ENCODE data around the gene CST6.

Gene CST6

DNA sequence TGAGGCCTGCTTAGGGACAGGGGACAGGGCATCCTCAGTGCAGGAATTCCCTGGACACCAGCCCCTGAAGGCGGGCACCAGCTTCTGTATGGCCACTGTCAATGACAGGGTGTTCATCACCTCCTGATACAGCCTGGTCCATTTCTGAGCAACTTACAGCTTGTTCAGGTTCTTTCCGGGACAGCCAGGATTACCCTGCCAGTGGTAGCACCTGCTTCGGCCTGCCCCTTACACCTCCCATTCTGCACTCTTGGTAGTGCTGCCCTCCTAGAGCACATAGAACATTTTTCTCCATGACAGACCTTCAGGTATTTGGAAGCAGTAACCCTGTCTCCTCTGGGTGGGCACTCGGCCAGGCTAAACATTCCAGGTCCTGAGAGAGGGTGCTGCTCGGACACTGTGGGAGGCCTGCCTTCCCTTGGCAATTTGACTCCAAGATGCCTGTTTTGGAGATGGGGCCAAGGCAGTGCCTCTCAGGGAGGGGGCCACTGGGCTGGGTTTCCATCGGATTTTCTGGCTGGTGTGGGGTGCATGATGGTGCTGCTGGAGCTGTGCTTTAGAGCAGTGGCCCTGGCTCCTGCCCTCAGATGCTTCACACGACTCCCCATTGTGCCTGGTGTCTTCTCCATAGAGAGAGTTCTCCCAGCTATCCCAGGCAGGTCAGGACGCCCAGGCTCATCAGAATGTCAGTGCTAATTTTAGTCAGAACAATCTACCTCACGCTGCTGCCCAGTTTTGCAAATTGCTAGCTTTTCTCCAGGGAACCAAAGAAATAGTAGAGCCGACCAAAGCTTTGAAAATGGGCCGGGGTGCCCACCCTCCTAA is 35.9 kb downstream of the CST6 start:
- no peak for DNase-seq (ENCODE audit: low read depth)

DNA sequence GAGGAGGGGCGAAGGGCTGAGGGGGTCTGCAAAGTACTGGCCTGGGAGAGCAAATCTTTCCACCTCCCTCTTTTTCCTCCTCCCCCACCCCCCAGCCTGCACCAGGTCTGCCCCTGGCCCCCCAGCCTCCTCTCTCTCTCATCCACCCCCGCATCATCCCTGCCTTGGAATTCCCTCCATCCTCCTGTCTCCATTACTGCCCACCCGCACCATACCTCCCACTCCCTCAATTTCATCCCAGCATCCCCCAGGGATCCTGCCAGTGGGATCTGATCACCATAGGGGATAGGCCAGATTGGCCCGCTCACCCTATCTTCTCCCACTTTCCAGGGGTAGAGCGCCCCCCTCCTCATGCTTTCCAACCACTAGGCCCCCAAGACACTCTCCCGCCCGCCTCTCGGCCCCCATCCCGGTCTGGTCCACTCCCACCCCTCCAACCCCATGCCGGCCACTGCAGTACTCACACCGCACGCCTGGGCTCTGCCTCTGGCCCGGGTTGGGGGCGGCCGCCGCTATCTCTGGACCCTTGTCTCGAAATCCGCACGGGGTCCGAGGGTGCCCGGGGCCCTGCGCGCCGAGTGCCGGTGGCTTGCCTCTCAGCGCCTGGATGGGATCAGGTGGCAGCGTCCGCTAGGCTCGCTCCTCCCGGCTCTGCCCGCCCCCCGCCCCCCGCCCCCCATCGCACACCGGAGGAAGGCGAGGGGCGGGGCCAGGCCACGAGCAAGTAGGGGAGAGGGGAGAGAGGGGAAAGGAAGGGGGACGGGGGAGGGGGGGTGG is 36.9 kb downstream of the CST6 start, which contains the start of gene GAL3ST3:
GAL3ST3 (minus strand) TSS at position 615 of the 777 bp plus-strand sequence. CDS start 3,746 bp downstream, outside the sequence.
- no peak for DNase-seq (ENCODE audit: low read depth)

DNA sequence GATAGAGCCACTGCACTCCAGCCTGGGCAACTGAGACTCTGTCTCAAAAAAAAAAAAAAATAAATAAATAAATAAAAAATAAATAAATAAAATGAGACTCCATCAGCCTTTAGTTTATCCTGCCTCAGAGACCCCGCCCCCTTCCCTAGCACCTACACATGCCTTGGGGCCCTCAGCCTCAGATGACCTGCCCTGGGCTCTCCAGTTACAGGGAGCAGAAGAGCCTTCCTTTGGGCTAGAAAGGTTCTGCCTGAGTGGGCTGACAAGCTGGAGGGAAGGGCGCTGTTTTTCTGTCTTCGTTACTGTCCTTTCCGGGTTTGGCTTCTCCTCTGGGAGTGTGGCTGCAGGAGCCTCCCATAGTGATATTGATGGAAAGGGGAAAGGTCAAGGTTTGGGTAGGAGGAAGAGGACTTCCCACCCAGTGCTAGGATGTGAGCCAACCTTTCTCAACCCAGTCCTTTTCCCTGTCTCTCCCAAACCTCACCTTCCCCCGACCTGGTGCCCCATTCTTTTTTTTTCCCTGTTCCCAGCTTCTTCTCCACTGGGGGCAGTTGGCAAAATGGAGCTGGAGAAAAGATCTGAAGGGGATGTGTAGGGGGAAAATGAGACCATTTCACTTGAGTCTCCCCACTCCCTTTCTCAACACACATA is 38.9 kb downstream of the CST6 start:
- DNase-seq (ENCODE audit: low read depth) = no peak

DNA sequence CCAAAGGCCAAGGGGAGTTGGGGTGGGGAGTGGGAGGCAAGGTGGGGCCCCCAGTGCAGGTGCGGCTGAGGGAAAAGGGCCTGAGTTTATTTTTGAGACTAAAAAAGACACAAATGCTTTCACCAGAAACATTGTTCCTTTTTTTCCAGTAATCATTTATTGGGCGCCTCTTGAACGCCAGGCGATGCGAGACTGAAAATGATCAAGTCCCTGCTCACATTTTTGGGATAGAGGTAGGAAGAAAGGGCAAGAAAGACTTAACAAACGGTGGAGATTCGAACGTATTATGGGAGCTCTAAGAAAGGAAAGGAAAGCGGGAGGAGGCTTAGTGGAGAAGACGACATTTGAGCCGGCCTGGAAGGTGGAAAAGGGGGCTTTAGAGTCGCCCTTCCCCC is 39.6 kb downstream of the CST6 start:
- no peak for DNase-seq (ENCODE audit: low read depth)

DNA sequence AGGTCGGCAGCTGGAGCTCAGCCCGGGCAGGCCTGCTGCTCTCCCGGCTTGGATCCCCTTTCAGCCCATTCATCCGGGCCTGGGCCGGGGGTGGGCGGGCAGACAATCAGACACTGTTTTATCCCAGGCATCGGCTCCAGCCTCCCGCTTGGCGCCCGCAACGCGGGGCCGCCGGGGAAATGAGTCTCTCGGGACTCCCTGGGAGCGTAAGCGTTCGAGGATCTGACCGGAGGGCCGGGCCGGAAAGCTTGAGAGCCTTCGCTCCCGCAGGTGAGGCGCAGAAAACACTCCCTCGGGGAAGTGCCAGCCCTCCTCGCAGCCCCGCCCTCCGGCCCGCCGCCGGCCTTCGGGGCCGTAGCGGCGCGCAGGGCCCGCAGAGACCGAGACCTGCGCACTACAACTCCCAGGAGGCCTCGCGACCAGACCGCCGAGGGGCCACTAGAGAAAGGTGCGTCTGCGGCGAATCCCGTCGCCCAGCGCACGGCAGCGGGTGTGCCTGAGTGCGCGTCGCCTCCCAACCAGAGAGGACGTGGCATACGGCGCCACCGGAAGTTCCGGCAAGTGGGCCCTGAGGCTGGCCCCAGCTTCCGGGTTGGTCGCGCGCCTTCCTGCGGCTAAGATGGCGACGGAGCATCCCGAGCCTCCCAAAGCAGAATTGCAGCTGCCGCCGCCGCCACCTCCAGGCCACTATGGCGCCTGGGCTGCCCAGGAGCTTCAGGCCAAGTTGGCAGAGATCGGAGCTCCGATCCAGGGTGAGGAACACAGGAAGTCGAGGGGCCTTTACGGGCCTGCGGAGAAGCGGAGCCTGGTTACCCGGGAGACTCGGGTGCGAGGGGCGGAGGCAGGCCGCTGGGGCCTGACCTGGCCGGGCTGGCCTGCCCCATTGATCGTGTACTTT is 40.2 kb downstream of the CST6 start, which contains the start of gene SF3B2:
SF3B2 (plus strand) TSS at position 599 of the 898 bp plus-strand sequence; CDS start at position 620, 21 bp downstream.
- DNase-seq (ENCODE audit: low read depth) = peak; percentile 97

DNA sequence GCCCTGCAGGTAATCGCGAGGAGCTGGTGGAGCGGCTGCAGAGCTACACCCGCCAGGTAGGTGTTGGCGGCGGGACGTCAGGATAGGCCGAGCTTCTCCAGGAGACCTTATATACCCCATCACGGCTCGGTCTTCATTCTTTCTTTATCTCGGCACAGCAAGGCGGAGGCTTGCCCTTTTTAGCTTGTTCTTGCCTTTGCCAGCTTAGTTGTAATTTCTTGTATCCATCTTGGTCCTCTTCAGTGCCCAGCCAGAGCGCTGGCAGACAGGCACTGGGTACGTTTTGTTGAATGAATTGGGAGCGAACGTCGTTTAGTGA is 40.8 kb downstream of the CST6 start:
- DNase-seq (ENCODE audit: low read depth) = no peak

DNA sequence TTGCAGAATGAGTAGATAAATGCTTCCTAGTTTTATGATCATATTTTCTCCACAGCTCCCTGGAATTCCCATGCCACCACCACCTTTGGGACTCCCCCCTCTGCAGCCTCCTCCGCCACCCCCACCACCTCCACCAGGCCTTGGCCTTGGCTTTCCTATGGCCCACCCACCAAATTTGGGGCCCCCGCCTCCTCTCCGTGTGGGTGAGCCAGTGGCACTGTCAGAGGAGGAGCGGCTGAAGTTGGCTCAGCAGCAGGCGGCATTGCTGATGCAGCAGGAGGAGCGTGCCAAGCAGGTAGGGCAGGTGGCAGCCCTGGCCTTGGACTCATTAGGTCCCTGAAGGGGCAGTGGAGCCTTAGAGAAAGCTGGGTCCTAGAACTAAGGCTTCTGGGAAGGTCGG is 43.2 kb downstream of the CST6 start:
- DNase-seq (ENCODE audit: low read depth) = no peak

DNA sequence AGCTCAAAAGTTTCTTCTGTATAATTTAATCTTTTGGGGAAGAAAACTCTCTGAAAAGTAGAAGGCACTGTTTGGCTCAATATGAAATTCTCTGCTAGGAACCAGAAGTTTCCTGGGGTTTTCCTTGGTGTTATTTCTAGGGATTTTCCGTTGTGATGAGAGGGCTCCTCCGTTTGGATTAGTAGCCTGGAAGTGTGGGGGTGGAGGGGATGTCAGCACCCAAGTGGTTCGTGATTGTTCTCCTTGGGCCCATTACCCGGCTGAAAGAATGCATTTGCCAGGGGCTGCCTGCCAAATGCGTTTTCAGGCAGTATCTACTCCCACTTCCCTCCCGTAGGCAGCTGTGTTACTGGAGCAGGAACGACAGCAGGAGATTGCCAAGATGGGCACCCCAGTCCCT is 44.7 kb downstream of the CST6 start:
- no peak for DNase-seq (ENCODE audit: low read depth)

DNA sequence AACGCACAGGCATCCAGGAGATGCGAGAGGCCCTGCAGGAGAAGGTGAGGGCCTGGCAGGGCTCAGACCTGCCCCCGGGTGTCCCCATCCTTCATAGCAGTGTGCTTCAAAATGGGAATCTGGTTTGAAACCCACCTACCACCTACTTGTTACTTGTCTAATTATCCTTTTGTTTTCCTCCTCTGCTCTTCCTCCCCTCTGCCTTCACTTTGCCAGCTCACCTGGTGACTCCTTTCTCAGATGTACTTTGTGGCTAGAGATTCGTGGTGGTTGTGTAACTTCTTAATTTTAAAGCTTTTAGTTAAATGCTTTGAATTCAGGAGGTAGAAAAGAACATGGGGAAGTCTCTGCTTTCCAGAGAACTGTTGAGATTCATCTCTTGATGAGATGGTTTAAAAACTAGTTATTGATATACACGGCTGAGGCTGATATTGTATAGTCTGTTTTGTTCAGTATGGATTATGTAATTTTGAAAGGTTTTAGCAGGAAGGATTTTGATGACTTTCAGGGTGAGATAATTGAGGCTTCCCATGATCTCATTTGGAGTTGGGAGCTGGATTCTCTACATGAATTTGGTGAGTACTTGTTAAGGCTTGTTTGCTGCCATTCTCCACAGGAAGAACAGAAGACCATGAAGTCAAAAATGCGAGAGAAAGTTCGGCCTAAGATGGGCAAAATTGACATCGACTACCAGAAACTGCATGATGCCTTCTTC is 48.3 kb downstream of the CST6 start:
- no peak for DNase-seq (ENCODE audit: low read depth)

DNA sequence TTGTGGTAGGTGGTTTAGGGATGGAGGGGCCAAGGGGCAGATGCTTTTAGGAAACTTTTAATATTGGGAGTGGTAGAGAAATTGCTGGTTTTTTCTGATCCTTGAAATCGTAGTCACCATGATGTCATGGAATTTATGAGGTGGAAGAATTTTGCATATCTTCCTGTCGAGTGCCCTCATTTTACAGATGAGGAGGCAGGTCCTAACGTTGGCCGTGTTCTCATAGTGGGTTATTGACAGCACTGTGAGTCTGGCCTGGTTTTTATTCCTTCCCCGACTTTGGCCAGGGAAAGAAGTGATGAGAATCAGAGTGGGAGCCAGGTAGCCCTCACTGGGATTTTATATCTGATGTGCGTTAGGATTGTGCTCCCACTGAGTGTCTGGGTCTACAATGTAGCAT is 49.5 kb downstream of the CST6 start:
- no peak for DNase-seq (ENCODE audit: low read depth)

DNA sequence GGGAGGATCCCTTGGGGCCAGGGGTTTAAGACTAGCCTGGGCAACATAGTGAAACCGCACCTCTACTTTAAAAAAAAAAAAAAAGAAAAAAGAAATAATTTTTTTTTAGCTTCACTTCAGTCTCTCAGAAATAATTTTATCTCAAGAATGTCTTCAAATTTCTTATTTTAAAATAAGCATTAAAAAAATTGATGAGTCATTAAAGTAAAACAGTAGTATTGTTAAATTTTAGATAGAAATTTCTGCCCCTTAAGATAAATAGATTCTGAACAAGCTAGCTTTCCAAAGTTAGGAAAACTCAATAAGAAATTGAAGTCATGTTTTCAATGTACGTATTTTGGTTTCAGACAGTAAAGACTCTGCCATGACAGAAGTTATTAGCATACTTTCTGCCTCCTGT is 50.6 kb downstream of the CST6 start:
- DNase-seq (ENCODE audit: low read depth) = no peak
